ENCODE results near the gene TMCO4.

GRCh38 chr1:19792237-19793002 is 7.3 kb downstream of the TMCO4 start:
- TF ChIP-seq CTCF (IDR thresholded peaks at IDR 0.05) (no peak), POLR2A (IDR thresholded peaks at IDR 0.05) (no peak)

Measured in right lobe of liver (tissue), 4 donors.